Mesendoderm (in vitro differentiated cells): Measurements from ENCODE around the gene DENND4A.

Experiments
- DNase-seq: peaks from one replicate; pipeline ENCODE4 v3.0.0; 2013
- H2AK5ac ChIP-seq: 2 replicates; pipeline ENCODE4 v1.6.1; 2013; ENCODE audit warnings: low read length, inconsistent platforms
- H2BK120ac ChIP-seq: 2 replicates; pipeline ENCODE4 v1.6.1; 2013; ENCODE audit warnings: low read depth, mild to moderate bottlenecking, low read length, moderate library complexity, mixed read lengths
- H2BK15ac ChIP-seq: replicated peaks from 2 replicates; pipeline ENCODE4 v1.6.1; 2013; ENCODE audit warnings: low read depth, mild to moderate bottlenecking, moderate library complexity
- H2BK5ac ChIP-seq: 2 replicates; pipeline ENCODE4 v1.6.1; 2013; ENCODE audit warnings: low read length, inconsistent platforms
- H3K18ac ChIP-seq: 2 replicates; pipeline ENCODE4 v1.6.1; 2013; ENCODE audit warnings: mild to moderate bottlenecking, low read length, mixed read lengths
- H3K23ac ChIP-seq: one replicate; pipeline ENCODE4 v1.6.1; 2013; ENCODE audit warnings: low read length
- H3K27ac ChIP-seq: 2 replicates; pipeline ENCODE4 v1.5.1; 2013; ENCODE audit warnings: low read depth, mild to moderate bottlenecking, inconsistent platforms, low read length, moderate library complexity
- H3K27me3 ChIP-seq: 2 replicates; pipeline ENCODE4 v1.6.1; 2013; ENCODE audit warnings: low read length, control low read depth, mild to moderate bottlenecking, inconsistent platforms; ENCODE audit not compliant: insufficient read depth, poor library complexity
- H3K36me3 ChIP-seq: 2 replicates; pipeline ENCODE4 v1.6.1; 2013; ENCODE audit warnings: low read length, inconsistent platforms; ENCODE audit not compliant: control insufficient read depth, insufficient read depth
- H3K4ac ChIP-seq: one replicate; pipeline ENCODE4 v1.6.1; 2013; ENCODE audit warnings: low read depth, mild to moderate bottlenecking, low read length, moderate library complexity
- H3K4me1 ChIP-seq: 2 replicates; pipeline ENCODE4 v1.6.1; 2013; ENCODE audit warnings: low read depth, low read length, inconsistent platforms; ENCODE audit not compliant: control insufficient read depth
- H3K4me2 ChIP-seq: 2 replicates; pipeline ENCODE4 v1.6.1; 2013; ENCODE audit warnings: low read length
- H3K4me3 ChIP-seq: 2 replicates; pipeline ENCODE4 v1.5.1; 2013; ENCODE audit warnings: mild to moderate bottlenecking, low read length
- H3K56ac ChIP-seq: one replicate; pipeline ENCODE4 v1.6.1; 2013; ENCODE audit warnings: low read length
- H3K79me1 ChIP-seq: 2 replicates; pipeline ENCODE4 v1.6.1; 2013; ENCODE audit warnings: low read length, inconsistent platforms
- H3K79me2 ChIP-seq: 2 replicates; pipeline ENCODE4 v1.6.1; 2013; ENCODE audit warnings: mild to moderate bottlenecking, low read length; ENCODE audit not compliant: control insufficient read depth, insufficient read depth
- H3K9ac ChIP-seq: 2 replicates; pipeline ENCODE4 v1.6.1; 2013; ENCODE audit warnings: low read length, inconsistent platforms
- H4K5ac ChIP-seq: one replicate; pipeline ENCODE4 v1.6.1; 2013; ENCODE audit warnings: low read length
- H4K8ac ChIP-seq: one replicate; pipeline ENCODE4 v1.6.1; 2013; ENCODE audit warnings: low read depth, mild to moderate bottlenecking, control low read depth, low read length, moderate library complexity
- WGBS: extraction: QIAGEN DNeasy Blood & Tissue Kit; methylation state at CpG from one replicate; pipeline ENCODE4 v1.1.7; 2013; ENCODE audit warnings: low lambda C conversion rate, missing lambda C conversion rate; ENCODE audit not compliant: insufficient coverage; ENCODE audit errors: extremely low coverage; 5-methylcytosine and 5-hydroxymethylcytosine counted together

The DENND4A gene

GRCh38 chr15:65653341-65653740 is 138.8 kb downstream of the DENND4A start:
- Histone ChIP-seq H3K4me2 (no peak overlapping the region), H3K9ac (no peak overlapping the region), H3K27ac (no peak overlapping the region), H2AK5ac (no peak overlapping the region), H2BK5ac (no peak overlapping the region), H3K56ac (no peak overlapping the region), H3K4ac (no peak overlapping the region), H4K5ac (no peak overlapping the region), H3K36me3 (no peaks in the 10 kb centered on the region), H3K27me3 (no peaks in the 10 kb centered on the region), H3K18ac (no peak overlapping the region), H2BK120ac (no peak overlapping the region), H3K79me1 (no peaks in the 10 kb centered on the region), H4K8ac (no peak overlapping the region), H3K4me1 (no peaks in the 10 kb centered on the region), H3K23ac (no peak overlapping the region), H3K4me3 (no peak overlapping the region), H2BK15ac (no peak overlapping the region), H3K79me2 (no peaks in the 10 kb centered on the region)
- no peak for DNase-seq

GRCh38 chr15:65651831-65652749 is 140.0 kb downstream of the DENND4A start:
- Histone ChIP-seq H4K8ac (no peak overlapping the region), H3K36me3 (no peaks in the 10 kb centered on the region), H2BK15ac (no peak overlapping the region), H4K5ac (no peak overlapping the region), H2BK5ac (no peak overlapping the region), H3K4ac (no peak overlapping the region), H3K4me1 (no peaks in the 10 kb centered on the region), H3K79me2 (no peaks in the 10 kb centered on the region), H2BK120ac (no peak overlapping the region), H3K56ac (no peak overlapping the region), H3K4me2 (no peak overlapping the region), H3K4me3 (no peak overlapping the region), H3K9ac (no peak overlapping the region), H3K23ac (no peak overlapping the region), H3K79me1 (no peaks in the 10 kb centered on the region), H3K27me3 (no peaks in the 10 kb centered on the region), H2AK5ac (no peak overlapping the region), H3K18ac (no peak overlapping the region), H3K27ac (no peak overlapping the region)
- WGBS, result no CpG with 5 or more reads among the region's 11 CpGs
- peak; percentile 6 for DNase-seq

DNA sequence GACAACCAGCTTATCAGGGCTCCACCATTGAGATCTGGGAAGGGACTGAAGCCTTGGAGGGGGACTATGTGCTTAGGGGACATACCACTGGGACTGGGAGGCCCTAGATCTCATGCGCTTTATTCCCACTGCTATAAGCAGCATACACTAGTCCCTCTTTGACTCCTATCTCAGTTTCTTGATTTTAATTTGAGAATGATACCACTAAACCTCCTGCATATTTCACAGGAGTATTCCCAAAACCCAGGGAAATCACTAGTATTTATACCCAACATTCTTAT is 141.1 kb downstream of the DENND4A start:
- Histone ChIP-seq H2BK120ac (no peak overlapping the region), H3K4me2 (no peak overlapping the region), H3K36me3 (no peaks in the 10 kb centered on the region), H2BK5ac (no peak overlapping the region), H3K9ac (no peak overlapping the region), H3K79me1 (no peaks in the 10 kb centered on the region), H3K23ac (no peak overlapping the region), H2BK15ac (no peak overlapping the region), H3K27ac (no peak overlapping the region), H4K5ac (no peak overlapping the region), H3K18ac (no peak overlapping the region), H3K4me1 (no peaks in the 10 kb centered on the region), H4K8ac (no peak overlapping the region), H3K27me3 (no peaks in the 10 kb centered on the region), H2AK5ac (no peak overlapping the region), H3K4me3 (no peak overlapping the region), H3K4ac (no peak overlapping the region), H3K56ac (no peak overlapping the region), H3K79me2 (no peaks in the 10 kb centered on the region)
- DNase-seq, result no peak
- WGBS, result no CpG with 5 or more reads among the region's 1 CpG

DNA sequence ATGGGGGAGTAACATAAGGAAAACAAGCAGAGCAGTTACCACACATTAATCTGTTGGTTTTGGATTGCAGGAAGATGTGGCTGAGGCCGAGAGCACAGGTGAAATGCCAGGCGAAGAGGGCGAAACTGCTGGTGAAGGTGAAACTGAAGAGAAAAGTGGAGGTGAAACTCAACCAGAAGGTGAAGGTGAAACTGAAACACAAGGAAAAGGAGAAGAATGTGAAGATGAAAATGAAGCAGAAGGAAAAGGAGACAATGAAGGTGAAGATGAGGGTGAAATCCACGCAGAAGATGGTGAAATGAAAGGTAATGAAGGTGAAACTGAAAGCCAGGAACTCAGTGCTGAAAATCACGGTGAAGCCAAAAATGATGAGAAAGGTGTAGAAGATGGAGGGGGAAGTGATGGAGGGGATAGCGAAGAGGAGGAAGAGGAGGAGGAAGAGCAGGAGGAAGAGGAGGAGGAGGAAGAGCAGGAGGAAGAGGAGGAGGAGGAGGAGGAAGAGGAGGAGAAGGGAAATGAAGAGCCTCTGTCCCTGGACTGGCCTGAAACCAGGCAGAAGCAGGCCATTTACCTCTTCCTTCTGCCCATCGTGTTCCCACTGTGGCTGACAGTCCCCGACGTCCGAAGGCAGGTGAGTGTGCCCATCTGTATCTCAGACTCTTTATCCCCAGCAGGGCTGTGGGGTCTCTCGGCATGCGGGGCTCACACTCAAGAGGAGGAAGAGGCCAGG is 141.6 kb downstream of the DENND4A start:
- no peaks in the 10 kb centered on the region for H3K79me2 ChIP-seq
- no peak overlapping the region for H2BK15ac ChIP-seq
- H3K23ac ChIP-seq, result no peak overlapping the region
- no peaks in the 10 kb centered on the region for H3K4me1 ChIP-seq
- no peak overlapping the region for H3K4me3 ChIP-seq
- no peaks in the 10 kb centered on the region for H3K27me3 ChIP-seq
- H3K27ac ChIP-seq, result no peak overlapping the region
- no peak overlapping the region for H4K8ac ChIP-seq
- H3K4ac ChIP-seq, result no peak overlapping the region
- no peak overlapping the region for H3K4me2 ChIP-seq
- WGBS, result 100% methylated on average over 1 of the region's 12 CpGs
- H3K79me1 ChIP-seq, result no peaks in the 10 kb centered on the region
- H3K18ac ChIP-seq, result no peak overlapping the region
- H2BK5ac ChIP-seq, result no peak overlapping the region
- H3K36me3 ChIP-seq, result no peaks in the 10 kb centered on the region
- H3K56ac ChIP-seq, result no peak overlapping the region
- no peak overlapping the region for H2BK120ac ChIP-seq
- H3K9ac ChIP-seq, result no peak overlapping the region
- DNase-seq, result no peak
- no peak overlapping the region for H2AK5ac ChIP-seq
- no peak overlapping the region for H4K5ac ChIP-seq

DNA sequence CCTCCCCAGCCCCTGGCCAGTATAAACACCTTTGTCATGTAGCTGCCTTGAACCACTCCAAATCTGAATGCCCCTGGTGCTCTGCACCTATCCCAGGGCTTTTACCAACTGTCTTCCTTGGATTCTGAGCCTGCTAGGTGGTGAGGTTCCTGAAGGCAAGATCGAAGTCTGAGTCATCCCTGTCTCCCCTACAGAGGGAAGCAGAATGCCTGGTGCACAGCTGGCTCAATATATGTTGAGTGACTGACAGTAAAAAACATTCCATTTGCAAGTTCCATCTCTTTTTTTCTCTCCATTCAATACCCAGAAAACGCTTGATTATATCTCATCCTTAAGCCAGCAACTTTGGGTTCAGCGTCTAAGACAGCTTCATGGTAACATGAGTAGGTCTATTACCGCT is 145.6 kb downstream of the DENND4A start:
- Histone ChIP-seq H3K79me2 (no peaks in the 10 kb centered on the region), H3K4me1 (no peaks in the 10 kb centered on the region), H4K8ac (no peak overlapping the region), H2AK5ac (no peak overlapping the region), H3K9ac (no peak overlapping the region), H3K27ac (no peak overlapping the region), H3K36me3 (no peaks in the 10 kb centered on the region), H3K23ac (no peak overlapping the region), H3K27me3 (no peaks in the 10 kb centered on the region), H2BK15ac (no peak overlapping the region), H4K5ac (no peak overlapping the region), H3K56ac (no peak overlapping the region), H3K4me3 (no peak overlapping the region), H2BK5ac (no peak overlapping the region), H2BK120ac (no peak overlapping the region), H3K18ac (no peak overlapping the region), H3K79me1 (no peaks in the 10 kb centered on the region), H3K4ac (no peak overlapping the region), H3K4me2 (no peak overlapping the region)
- no CpG with 5 or more reads among the region's 4 CpGs for WGBS
- peak; percentile 25 for DNase-seq
